Right cardiac atrium (tissue), 5 donors: ENCODE measurements around the gene BMI1. TPM values are rescaled to one million over a fixed set of nuclear protein-coding genes. Genes with fewer than 3 reads are reported as not detected.

Experiments used
- ATAC-seq, 2 donors: fragments of 200-7000 bp; cut with Tn5 transposase; one replicate each; pipeline versions ENCODE4 v1.8.0 to v1.9.1; 2020; ENCODE audit warnings: moderate library complexity in 2 of 2, mild to moderate bottlenecking in 1 of 2
- DNase-seq, 3 donors: peaks; one replicate each; pipeline ENCODE4 v3.0.0-alpha.2; 2020
- H3K27ac ChIP-seq: one replicate; pipeline ENCODE4 v1.5.1; 2013; ENCODE audit warnings: mild to moderate bottlenecking, low read length, control low read depth, moderate library complexity
- H3K27me3 ChIP-seq: one replicate; pipeline ENCODE4 v1.6.1; 2013; ENCODE audit not compliant: control insufficient read depth, insufficient read depth
- H3K4me1 ChIP-seq: one replicate; pipeline ENCODE4 v1.6.1; 2013; ENCODE audit warnings: low read length; ENCODE audit not compliant: control insufficient read depth, insufficient read depth
- H3K4me3 ChIP-seq: one replicate; pipeline ENCODE4 v1.5.1; 2013; ENCODE audit warnings: low read length, control low read depth
- H3K9me3 ChIP-seq: one replicate; pipeline ENCODE4 v1.6.1; 2013; ENCODE audit warnings: low read length; ENCODE audit not compliant: control insufficient read depth
- WGBS: extraction: QIAGEN DNeasy Blood & Tissue Kit; methylation state at CpG from one replicate; pipeline ENCODE4 v1.1.7; 2013; 5-methylcytosine and 5-hydroxymethylcytosine counted together
- intact Hi-C, 4 donors: fragments of 100-400 bp; cut with DNase I; formaldehyde crosslinking; loops; one replicate each; pipeline versions ENCODE4 v1.11.0 to v1.14.0; 2022 to 2023
- polyA plus RNA-seq: library from polyadenylated mRNA; stranded (reverse); fragments of 200-250 nt; gene quantifications from one replicate; pipeline ENCODE4 v1.2.3, GENCODE V29; 2013
- total RNA-seq, 4 donors: library from RNA; stranded (reverse); fragmentation: NEBNext Ultra II Directional; extraction: Animal tissue kit (Norgen Biotek cat#: 25700); gene quantifications; one replicate each; pipeline ENCODE4 v1.2.1, GENCODE V29; 2021
- donor health status: healthy with polysubstance abuse.
- donor health status: DM: no; HTN: yes; CAD: no.
- donor health status: DM: no; HTN: no; CAD: no.
- donor health status: DM: no; HTN: yes; CAD: no; lungs with severe emphysema.
- donor health status: DM: yes; HTN: yes; CAD: no.

Gene BMI1
- total and polyA plus RNA-seq, 5 donors, result 17.0 to 41.1 (median 37.5) TPM

DNA sequence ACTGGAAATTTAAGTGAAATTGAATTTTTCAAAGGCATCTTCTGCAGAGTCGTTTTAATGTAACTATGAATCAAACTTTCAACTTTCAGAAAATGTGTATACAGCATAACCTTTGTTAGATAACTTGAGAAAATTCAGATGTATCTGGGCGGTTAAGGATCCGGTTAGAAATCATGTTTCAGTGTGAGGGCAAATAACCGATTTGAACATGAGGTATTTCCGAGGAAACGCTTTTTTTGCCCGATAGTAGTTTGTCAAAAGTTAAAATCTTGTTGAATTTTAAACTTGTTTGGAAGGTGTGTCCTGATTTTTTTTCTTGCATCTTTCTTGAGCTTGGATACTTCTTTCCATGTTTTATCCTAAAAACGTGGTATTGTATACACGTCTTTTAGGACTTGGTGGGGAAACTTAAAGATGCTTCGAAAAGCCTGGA is 1.3 kb upstream of the BMI1 start:
- no peak for DNase-seq
- H3K4me3 ChIP-seq, result peak overlapping the region; percentile 93
- intact Hi-C loops, result loop anchor here (5.0 to 10.0 kb wide), 5 partner anchors 65 to 95 kb away; no protein-coding TSS in a partner anchor
- H3K27ac ChIP-seq, result no peak overlapping the region
- no peak for ATAC-seq
- WGBS, result 89% methylated on average over 10 of the region's 10 CpGs
- no peaks in the 10 kb centered on the region for H3K9me3 ChIP-seq
- H3K4me1 ChIP-seq, result peaks cover 4% of the 10 kb centered on the region
- H3K27me3 ChIP-seq, result no peaks in the 10 kb centered on the region

DNA sequence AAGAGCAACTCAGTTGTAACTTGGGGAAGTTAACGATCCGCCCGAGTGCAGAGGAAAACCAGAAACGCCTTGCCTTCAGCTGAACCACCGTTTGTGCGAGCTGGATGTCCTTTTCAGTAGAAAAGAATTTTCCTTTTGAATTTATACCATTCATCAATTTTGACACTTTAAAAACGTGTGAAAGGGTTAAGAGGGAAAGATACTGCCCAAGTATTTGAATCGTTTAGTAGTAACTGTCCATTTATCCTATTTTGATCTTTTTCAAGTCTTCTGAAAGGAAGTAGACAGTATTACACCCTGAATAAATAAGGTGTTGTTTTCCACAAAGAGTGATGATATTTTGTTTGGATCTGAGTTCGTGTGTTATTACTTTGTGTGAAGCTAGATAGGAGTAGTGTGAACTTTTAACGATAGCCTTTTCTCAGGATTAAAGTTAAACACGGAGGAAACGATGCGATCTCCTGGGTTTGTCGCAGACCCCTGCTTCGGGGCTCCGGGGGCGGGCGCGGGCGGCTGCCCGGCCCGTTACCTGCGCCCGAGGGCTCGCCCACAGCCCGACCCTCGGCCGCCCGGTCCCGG is 830 bp upstream of the BMI1 start:
- H3K27me3 ChIP-seq, result no peaks in the 10 kb centered on the region
- H3K4me1 ChIP-seq, result peaks cover 4% of the 10 kb centered on the region
- intact Hi-C loops, result loop anchor here (5.0 to 10.0 kb wide), 7 partner anchors 65 to 315 kb away; partner anchors contain the start of gene DNAJC1 (in 1 of the 4)
- WGBS, result 11% methylated on average over 30 of the region's 30 CpGs
- no peak for DNase-seq
- no peak for ATAC-seq
- no peaks in the 10 kb centered on the region for H3K9me3 ChIP-seq
- peak overlapping the region; percentile 79 for H3K27ac ChIP-seq
- H3K4me3 ChIP-seq, result peak overlapping the region; percentile 93

DNA sequence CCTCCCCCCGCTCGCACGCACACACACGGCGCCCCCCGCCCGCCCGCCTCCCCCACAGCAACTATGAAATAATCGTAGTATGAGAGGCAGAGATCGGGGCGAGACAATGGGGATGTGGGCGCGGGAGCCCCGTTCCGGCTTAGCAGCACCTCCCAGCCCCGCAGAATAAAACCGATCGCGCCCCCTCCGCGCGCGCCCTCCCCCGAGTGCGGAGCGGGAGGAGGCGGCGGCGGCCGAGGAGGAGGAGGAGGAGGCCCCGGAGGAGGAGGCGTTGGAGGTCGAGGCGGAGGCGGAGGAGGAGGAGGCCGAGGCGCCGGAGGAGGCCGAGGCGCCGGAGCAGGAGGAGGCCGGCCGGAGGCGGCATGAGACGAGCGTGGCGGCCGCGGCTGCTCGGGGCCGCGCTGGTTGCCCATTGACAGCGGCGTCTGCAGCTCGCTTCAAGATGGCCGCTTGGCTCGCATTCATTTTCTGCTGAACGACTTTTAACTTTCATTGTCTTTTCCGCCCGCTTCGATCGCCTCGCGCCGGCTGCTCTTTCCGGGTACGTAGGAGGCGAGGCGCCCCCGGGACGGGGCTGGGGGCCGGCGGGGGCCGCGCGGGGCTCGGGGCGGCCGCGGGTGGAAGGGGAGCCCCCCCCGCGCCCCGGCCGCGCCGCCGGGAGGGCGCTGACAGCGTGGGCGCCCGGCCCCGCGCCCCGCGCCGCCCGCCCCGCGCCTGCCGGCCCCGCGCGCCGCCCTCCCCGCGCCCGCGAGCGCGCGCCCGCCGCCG is 441 bp downstream of the BMI1 start:
- H3K4me1 ChIP-seq, result peaks cover 4% of the 10 kb centered on the region
- peak overlapping the region; percentile 99 for H3K27ac ChIP-seq
- intact Hi-C loops, result loop anchor here in 2 of 4 donors (10.0 kb wide), 2 partner anchors 307 to 317 kb away; partner anchors contain the start of gene DNAJC1 (in 1 of the 2)
- no peaks in the 10 kb centered on the region for H3K9me3 ChIP-seq
- peak overlapping the region; percentile 93 for H3K4me3 ChIP-seq
- WGBS, result 1% methylated on average over 114 of the region's 114 CpGs
- no peaks in the 10 kb centered on the region for H3K27me3 ChIP-seq
- peak; percentile 62 to 67 for ATAC-seq
- DNase-seq, result peak; percentile 76 to 89 (median 88)

DNA sequence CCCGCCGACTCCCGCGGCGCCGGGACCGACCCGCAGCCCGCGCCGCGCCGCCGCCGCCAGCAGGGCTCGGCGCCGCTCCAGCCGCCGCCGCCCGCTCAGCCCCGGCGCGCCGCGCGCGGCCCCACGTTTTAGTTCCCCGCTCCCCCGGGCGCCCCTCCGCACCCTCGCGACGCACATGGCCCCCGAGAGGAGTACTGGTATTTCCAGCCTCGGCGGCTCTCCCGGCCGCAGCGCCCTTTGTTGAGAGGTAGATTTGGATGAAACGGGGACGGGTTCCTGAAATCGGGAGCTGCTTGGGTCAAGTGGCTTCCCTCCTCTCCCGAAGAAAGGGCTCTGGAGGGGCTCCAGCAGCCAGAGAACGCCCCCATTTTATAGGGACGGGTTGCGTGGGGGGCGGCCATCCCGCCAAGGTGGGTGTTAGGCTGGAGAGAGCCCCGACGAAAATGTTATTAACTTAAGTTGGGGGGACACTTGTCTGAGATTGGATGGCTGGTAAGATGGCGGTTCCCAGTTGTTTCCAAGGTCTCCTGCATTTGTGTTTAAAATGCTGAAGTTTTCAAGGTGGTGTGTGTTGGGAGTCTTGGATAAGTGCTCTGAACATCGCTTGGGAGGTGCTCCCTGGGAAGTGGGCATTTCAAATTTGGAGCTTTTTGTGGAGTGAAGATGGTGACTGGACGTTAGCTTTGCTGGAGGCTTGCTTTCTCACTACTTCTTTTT is 1.2 kb downstream of the BMI1 start:
- peak; percentile 38 to 79 (median 74) for DNase-seq
- intact Hi-C loops, result loop anchor here in 2 of 4 donors (10.0 kb wide), 2 partner anchors 307 to 317 kb away; partner anchors contain the start of gene DNAJC1 (in 1 of the 2)
- Histone ChIP-seq H3K27me3 (no peaks in the 10 kb centered on the region), H3K9me3 (no peaks in the 10 kb centered on the region), H3K4me3 (peak overlapping the region; percentile 93), H3K4me1 (peaks cover 2% of the 10 kb centered on the region), H3K27ac (no peak overlapping the region)
- WGBS, result 2% methylated on average over 57 of the region's 57 CpGs
- ATAC-seq, result no peak

DNA sequence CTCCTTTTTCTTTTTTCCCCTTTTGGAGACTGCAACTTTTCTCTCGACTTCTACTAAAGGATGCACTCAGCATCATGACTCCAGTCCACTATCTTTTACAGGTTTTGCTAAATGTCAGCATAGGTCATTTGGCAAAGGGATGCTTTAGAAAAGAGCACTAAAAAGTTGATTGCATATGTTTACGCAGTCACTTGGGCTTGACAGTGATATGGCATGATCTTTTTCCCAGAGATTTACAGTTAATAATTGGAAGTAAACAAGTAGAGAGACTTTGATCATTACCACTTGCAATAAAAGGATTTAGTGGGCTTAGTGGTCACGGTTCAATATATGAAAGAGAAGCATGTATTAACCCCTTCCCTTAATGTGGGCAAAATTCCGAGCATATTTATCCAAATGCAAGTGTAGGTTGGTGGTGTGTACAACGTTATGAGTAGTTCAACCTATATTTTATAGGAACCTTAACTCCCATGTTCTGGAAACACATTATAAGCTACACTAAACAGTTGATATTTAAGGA is 1.8 kb downstream of the BMI1 start:
- WGBS, result 75% methylated on average over 5 of the region's 5 CpGs
- Histone ChIP-seq H3K4me3 (peak overlapping the region; percentile 93), H3K4me1 (peaks cover 2% of the 10 kb centered on the region), H3K9me3 (no peaks in the 10 kb centered on the region), H3K27ac (no peak overlapping the region), H3K27me3 (no peaks in the 10 kb centered on the region)
- ATAC-seq (no peak), DNase-seq (no peak)
- intact Hi-C loops, result loop anchor here in 2 of 4 donors (10.0 kb wide), 2 partner anchors 308 to 318 kb away; partner anchors contain the start of gene DNAJC1 (in 1 of the 2)

DNA sequence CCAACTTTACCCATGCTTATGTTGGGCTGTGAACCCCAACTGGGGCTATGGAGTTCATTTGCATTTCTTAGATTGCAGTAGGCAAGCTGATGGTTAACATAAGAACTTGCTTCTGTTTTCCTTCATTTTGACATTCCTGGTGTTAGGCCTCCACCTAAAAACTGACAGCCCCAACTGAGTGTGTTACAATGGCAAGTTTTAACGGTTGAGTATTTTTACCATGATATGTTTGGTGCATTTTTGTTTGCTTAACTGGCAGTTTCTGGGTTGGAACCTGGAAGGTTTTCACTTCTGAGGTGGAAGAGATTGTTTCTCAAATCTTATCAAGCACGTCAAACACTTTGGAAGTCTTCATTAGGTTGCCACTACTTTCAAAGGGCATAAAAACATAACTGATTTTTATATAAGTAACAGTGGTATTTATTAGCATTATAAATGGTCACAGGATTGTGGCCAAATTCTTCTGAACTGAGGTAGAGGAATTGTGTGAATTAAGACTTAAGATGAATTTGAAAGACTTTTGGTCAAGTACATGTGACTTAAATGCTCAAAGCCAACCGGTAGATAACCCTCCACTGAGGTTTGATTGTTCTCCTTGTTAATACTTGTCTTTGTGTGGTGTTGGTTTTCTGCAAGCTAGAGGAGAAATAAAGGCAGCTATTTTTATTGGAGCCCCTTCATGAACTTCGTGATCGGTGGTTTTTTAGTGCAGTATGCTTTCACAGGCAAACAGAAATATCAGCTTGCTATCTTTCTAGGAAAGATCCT is 2.8 kb downstream of the BMI1 start:
- Histone ChIP-seq H3K4me1 (peaks cover 2% of the 10 kb centered on the region), H3K27ac (no peak overlapping the region), H3K27me3 (no peaks in the 10 kb centered on the region), H3K9me3 (no peaks in the 10 kb centered on the region), H3K4me3 (peak overlapping the region; percentile 0)
- WGBS, result 85% methylated on average over 5 of the region's 5 CpGs
- intact Hi-C loops, result loop anchor here in 2 of 4 donors (10.0 kb wide), 2 partner anchors 309 to 319 kb away; partner anchors contain the start of gene DNAJC1 (in 1 of the 2)
- DNase-seq (no peak), ATAC-seq (no peak)

DNA sequence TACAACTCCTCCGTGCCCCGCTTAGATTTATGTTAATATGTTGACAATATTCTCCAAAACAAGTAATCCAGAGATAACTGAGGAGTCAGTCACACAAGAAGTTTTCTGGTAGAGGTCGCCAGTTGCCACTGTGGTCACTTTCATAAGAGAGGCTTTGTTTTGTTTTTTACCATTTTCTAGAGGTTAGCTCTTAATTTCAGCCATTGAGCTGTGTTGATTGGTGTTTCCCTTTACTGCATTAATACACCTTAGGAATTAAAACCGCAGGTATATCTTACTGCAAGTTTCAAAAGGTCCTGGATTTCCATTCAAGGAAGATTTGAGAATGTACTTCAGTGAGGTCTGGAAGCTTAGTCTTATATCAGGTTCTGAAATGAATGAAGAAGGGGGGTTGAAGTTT is 3.5 kb downstream of the BMI1 start:
- WGBS, result 83% methylated on average over 4 of the region's 4 CpGs
- no peak overlapping the region for H3K27ac ChIP-seq

DNA sequence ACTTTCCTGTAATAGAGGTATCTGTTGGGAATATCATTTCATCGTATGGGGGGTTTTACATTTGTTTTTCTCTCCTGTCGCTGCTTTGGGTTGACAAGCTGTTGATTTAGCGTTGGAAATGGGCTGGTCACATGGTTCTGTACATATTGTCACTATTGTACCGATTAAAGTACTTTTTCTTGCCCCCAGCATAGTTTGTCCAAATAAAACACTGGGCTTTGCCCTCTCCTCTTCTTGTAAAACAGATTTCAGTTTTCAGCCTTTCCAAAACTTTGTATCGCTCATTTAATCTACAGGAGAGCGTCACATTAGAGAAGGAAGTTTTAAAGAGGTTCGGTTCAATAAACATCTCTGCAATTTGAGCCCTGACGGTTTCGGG is 4.0 kb downstream of the BMI1 start:
- intact Hi-C loops, result loop anchor here in 2 of 4 donors (10.0 kb wide), 2 partner anchors 310 to 320 kb away; partner anchors contain the start of gene DNAJC1 (in 1 of the 2)
- WGBS, result 6% methylated on average over 9 of the region's 9 CpGs
- Histone ChIP-seq H3K27ac (no peak overlapping the region), H3K4me3 (peak overlapping the region; percentile 97), H3K27me3 (no peaks in the 10 kb centered on the region), H3K4me1 (peaks cover 2% of the 10 kb centered on the region), H3K9me3 (no peaks in the 10 kb centered on the region)
- no peak for ATAC-seq
- DNase-seq, result no peak

More for the DNA sequence above, 3.5 kb downstream of the BMI1 start:
- ATAC-seq (no peak), DNase-seq (no peak)
- Histone ChIP-seq H3K4me3 (peak overlapping the region; percentile 97), H3K27me3 (no peaks in the 10 kb centered on the region), H3K4me1 (peaks cover 2% of the 10 kb centered on the region), H3K9me3 (no peaks in the 10 kb centered on the region)
- intact Hi-C loops, result loop anchor here in 2 of 4 donors (10.0 kb wide), 2 partner anchors 310 to 320 kb away; partner anchors contain the start of gene DNAJC1 (in 1 of the 2)

DNA sequence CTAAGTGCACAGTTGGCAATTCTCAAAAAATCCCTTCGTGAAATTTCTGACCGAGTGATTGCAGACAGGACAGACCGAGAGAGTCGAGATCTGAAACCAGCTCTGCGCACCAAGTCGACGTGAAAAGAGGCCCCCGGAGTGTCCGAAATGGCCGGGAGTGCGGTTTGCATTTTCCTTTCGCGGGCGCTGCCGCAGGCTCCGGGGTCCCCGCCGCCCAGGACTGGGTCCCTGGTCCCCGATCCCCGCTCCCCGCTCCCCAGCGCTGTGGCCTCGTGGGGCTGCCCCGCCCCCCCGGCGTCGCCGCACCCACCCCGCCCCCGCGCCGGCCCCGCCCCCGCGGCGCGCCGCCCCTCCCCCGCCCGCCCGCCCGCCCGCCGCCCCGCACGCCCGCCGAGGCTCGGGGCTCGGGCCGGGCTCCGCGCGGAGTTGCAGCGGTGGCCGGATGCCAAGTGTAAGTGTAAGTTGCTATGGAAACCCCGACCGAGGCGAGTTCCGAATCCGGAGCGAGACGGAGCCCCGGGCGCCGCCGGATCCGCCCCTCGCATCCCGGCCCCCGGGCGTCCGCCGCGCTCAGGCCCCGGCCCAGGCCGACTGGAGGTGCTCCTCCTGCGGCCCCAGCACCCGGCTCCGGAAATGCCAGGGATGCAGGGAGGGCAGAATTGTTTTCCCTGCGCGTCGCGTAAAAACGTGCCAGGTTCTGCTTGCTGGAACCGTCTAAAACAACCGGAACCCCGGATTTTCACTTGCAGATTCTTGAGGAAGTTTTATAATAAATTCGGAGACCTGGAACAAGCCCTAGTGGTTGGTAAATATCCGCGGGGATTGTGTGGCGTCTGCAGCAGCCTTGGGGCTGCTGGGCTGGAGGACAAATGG is 4.6 kb downstream of the BMI1 start:
- under 1% methylated on average over 84 of the region's 92 CpGs for WGBS
- intact Hi-C loops, result loop anchor here in 2 of 4 donors (10.0 kb wide), 2 partner anchors 311 to 321 kb away; partner anchors contain the start of gene DNAJC1 (in 1 of the 2)
- DNase-seq (peak; percentile 83 to 91 (median 88)), ATAC-seq (peak; percentile 64 to 80)
- Histone ChIP-seq H3K27me3 (no peaks in the 10 kb centered on the region), H3K9me3 (no peaks in the 10 kb centered on the region), H3K4me1 (peaks cover 2% of the 10 kb centered on the region), H3K27ac (peak overlapping the region; percentile 30), H3K4me3 (peak overlapping the region; percentile 97)
